ENCODE measurements around the gene OR4E2. TPM values are rescaled to one million over a fixed set of nuclear protein-coding genes. Genes with fewer than 3 reads are reported as not detected.
"Not testable (repeated sequence)": the region's sequence is repeated elsewhere in the genome, so short reads cannot be mapped to it uniquely, and the experiment has no call there.

OR4E2 gene, protein sequence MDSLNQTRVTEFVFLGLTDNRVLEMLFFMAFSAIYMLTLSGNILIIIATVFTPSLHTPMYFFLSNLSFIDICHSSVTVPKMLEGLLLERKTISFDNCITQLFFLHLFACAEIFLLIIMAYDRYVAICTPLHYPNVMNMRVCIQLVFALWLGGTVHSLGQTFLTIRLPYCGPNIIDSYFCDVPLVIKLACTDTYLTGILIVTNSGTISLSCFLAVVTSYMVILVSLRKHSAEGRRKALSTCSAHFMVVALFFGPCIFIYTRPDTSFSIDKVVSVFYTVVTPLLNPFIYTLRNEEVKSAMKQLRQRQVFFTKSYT
- total RNA-seq = not detected
- long read RNA-seq = 0 reads

DNA sequence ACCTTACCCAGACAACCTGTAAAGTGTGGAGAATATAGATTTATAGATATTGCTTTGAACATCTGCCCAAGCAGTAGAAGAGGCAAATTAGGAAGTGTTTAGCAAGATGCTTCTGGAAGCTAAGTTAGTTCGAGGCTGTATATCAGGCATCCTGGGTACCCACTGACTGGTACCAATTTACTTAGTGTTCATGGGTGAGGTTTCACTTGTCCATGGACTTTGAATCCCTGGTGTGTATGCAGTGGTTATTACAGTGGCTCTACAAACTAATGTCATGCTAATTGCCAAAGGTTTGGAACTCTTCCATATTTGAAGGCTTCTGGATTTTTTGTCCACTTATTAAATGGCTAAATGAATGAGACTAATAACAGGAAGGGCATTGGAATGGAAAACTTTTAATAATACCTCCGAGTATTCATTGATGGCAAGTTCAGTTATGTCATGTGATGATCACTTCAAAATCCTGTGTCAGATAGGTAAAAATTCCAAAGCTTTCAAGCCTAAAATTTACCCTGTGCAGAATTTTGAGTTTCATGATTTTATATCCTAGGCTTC lies at the start of gene OR4E2:
Gene OR4E2, plus strand, starts transcription at position 505 of the 555 bp plus-strand sequence. CDS start 11,248 bp downstream, outside the sequence.
- intact Hi-C loops (cut with DNase I, micrococcal nuclease) = no loop called here
- ATAC-seq = peak; percentile 94
- DNase-seq = no peak

DNA sequence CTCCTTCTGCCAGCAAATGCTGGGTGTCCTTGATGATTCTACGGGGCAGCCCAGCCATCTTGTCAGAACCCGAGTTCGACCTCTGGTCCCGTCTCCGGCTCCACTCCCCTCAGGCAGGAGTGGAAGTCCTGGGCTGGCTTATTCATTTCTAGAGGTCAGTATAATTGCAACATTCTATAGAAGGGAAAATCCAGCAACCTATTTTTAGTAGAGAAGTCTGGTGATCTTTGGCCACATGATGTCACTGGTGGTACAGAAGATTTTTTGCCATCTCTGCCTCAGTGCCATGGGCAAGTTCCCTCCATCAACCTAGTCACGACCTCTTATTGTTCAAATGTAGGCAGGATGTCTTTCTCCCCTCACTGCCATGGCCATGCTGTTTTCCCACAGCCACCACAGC lies 41.3 kb upstream of the OR4E2 start:
- intact Hi-C loops (cut with DNase I, micrococcal nuclease) = no loop called here
- DNase-seq = no peak
- ATAC-seq = no peak

DNA sequence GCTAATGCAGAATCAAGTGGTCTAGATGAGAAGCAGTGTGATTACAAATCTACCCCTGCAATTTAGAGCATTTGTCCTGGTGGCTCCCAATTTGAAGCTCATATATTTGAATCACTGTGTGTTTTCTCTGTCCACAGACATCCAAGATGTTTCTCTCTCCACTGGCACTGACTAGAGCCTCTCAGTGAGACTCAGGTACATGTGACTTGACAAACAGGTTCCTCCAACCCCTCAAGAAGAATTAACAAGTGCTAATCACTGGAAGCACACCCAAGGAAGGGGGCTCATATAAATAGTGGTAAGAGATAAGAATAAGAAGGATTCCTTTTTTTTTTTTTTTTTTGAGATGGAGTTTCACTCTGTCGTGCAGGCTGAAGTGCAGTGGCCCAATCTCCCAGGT lies 39.4 kb upstream of the OR4E2 start:
- DNase-seq (no peak), ATAC-seq (no peak)
- intact Hi-C loops (cut with DNase I, micrococcal nuclease) = no loop called here

DNA sequence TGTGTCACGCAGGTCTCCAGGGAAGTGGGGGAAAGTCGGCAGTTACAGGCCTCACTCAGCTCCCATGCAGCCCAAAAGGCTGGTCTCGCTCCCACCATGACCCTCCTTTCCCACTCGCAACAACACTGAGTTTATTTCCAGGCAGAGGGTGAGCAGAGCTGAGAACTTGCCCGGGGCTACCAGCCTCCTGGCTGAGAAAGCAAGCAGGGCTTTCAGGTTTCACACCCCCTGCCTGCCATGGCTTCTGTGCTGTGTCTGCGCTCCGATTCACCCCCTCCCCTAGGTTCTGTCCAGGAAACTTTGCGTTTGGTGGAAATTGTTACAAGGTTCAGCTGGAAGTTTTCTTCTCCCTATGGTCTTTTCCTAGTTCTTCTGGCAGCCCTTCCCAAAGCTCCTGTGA lies 36.0 kb upstream of the OR4E2 start:
- ATAC-seq (no peak), DNase-seq (no peak)

GRCh38 chr14:21626491-21627230 lies 27.0 kb upstream of the OR4E2 start:
- intact Hi-C loops (cut with DNase I, micrococcal nuclease) = no loop called here
- no peak for DNase-seq
- ATAC-seq = no peak

More for the DNA sequence above, 36.0 kb upstream of the OR4E2 start:
- intact Hi-C loops (cut with DNase I, micrococcal nuclease) = no loop called here

- DNase-seq; intact Hi-C loops (cut with DNase I, micrococcal nuclease); ATAC-seq: not testable (repeated sequence)
These were observed 23.1 kb upstream of the OR4E2 start for GRCh38 chr14:21630503-21630902.

- DNase-seq (no peak), ATAC-seq (no peak)
- intact Hi-C loops (cut with DNase I, micrococcal nuclease) = no loop called here
These were observed 22.6 kb upstream of the OR4E2 start for GRCh38 chr14:21631084-21631483.

GRCh38 chr14:21634840-21635239 lies 18.8 kb upstream of the OR4E2 start, which contains the start of gene OR10G2:
Gene OR10G2, minus strand, starts transcription at chr14:21634940. Its CDS starts 98 bp downstream, at chr14:21634842.
- no peak for DNase-seq
- ATAC-seq = no peak
- intact Hi-C loops (cut with DNase I, micrococcal nuclease) = no loop called here

GRCh38 chr14:21642683-21643082 lies 11.0 kb upstream of the OR4E2 start:
- intact Hi-C loops (cut with DNase I, micrococcal nuclease) = no loop called here
- DNase-seq = no peak
- no peak for ATAC-seq

GRCh38 chr14:21643407-21643806 lies 10.2 kb upstream of the OR4E2 start:
- intact Hi-C loops (cut with DNase I, micrococcal nuclease) = no loop called here
- ATAC-seq (no peak), DNase-seq (no peak)

GRCh38 chr14:21647380-21647779 lies 6.3 kb upstream of the OR4E2 start:
- no peak for ATAC-seq
- no peak for DNase-seq
- intact Hi-C loops (cut with DNase I, micrococcal nuclease) = no loop called here

DNA sequence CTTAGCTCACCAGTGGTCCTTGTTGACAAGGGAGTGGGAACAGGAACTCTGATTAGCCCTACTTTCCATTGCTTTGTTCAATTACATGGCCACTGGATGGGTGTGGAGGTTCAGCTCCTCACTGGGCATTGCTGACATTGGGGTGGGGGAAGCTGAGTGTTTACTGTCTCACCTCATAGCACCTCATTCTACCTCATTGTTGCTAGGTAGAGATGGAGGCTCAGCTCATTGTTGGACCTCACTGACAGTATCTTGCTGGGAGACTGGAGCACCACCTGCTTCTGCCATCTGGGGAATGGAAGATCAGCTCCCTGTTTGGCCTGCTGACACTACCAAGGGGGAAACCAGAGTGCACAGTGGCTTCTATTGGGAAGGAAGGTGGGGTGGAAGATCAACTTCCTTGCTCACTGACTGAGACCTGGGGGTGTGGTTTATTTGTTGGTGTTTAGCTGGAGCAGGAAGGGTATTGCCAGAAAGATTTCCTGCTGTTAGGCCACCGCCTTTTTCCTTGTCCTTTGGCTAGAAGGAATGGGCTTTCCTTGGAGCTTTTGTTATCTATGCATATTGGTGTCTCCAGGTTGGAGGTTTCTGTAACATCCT lies 1.3 kb upstream of the OR4E2 start:
- intact Hi-C loops (cut with DNase I, micrococcal nuclease) = no loop called here
- peak; percentile 22 to 44 for DNase-seq

GRCh38 chr14:21654215-21654614 lies 580 bp downstream of the OR4E2 start:
- DNase-seq = no peak
- intact Hi-C loops (cut with DNase I, micrococcal nuclease) = no loop called here
- ATAC-seq = no peak

More for the DNA sequence above, 1.3 kb upstream of the OR4E2 start:
- peak; percentile 91 for ATAC-seq

DNA sequence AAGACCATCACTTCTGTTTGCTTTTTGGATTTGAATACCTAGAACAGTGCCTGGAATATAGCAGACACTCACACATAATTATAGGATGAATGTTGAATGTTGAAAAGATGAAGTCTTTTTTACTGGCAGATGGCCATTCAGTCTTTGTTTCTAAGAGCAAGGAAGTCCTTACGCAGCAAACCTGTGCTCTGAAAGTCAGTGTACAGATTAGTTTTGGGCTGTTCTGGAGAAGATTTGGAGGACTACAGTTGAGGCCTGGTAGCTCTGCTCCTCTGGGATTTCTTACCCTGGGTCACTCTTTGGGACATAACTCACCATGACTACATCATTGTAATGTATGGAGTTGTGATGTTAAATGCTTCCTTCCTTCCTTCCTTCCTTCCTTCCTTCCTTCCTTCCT lies 3.3 kb downstream of the OR4E2 start:
- DNase-seq (no peak), ATAC-seq (no peak)
- intact Hi-C loops (cut with DNase I, micrococcal nuclease) = no loop called here

- intact Hi-C loops (cut with DNase I, micrococcal nuclease) = no loop called here
- no peak for ATAC-seq
- no peak for DNase-seq
These were observed 14.7 kb downstream of the OR4E2 start for GRCh38 chr14:21668377-21668776.

GRCh38 chr14:21669284-21669683 lies 15.6 kb downstream of the OR4E2 start:
- intact Hi-C loops (cut with DNase I, micrococcal nuclease) = no loop called here
- ATAC-seq (no peak), DNase-seq (no peak)

- DNase-seq (no peak), ATAC-seq (no peak)
- intact Hi-C loops (cut with DNase I, micrococcal nuclease) = no loop called here
These were observed 17.7 kb downstream of the OR4E2 start for GRCh38 chr14:21671371-21671770.

GRCh38 chr14:21672116-21672515 lies 18.5 kb downstream of the OR4E2 start:
- DNase-seq (no peak), ATAC-seq (no peak)
- intact Hi-C loops (cut with DNase I, micrococcal nuclease) = no loop called here

DNA sequence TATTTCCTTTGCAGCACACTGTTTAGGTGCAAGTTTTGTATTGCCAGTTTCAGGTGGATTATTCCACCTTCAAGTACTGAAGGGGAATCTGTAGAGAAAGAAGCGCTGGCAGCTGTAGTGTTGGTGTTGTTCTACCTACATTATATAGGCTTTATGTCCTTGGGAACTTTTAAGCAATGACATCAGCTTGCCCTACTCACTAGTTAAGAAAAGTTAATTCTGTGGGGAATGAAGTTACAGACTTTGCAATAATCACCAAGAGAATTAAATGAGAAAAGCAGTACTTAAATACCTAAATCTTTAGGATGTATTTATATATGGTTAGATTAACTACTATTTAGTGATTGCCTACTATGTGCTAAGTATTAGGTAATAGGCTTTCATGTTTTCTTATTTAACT lies 20.1 kb downstream of the OR4E2 start, which contains the start of gene OR4E1:
Gene OR4E1, minus strand, starts transcription at position 101 of the 400 bp plus-strand sequence. CDS start 2,883 bp downstream, outside the sequence.
- ATAC-seq (no peak), DNase-seq (no peak)
- intact Hi-C loops (cut with DNase I, micrococcal nuclease) = no loop called here

Measured in left colon (tissue), 2 donors.